Cerebellar cortex (tissue), 1 donor: Measurements from ENCODE around the gene STOML2.

Experiments
- DNase-seq: peaks from one replicate; pipeline ENCODE4 v3.0.0-alpha.2; 2015; ENCODE audit warnings: low spot score

The STOML2 gene

GRCh38 chr9:35072461-35073278, 30.3 kb downstream of the STOML2 start, which contains the start of gene VCP:
TSS of gene VCP (minus strand) at chr9:35072625. CDS start at chr9:35072353, 272 bp downstream.
- peak; percentile 100 for DNase-seq

- DNase-seq = peak; percentile 68
Measured at GRCh38 chr9:35071814-35072460, 31.0 kb downstream of the STOML2 start.

GRCh38 chr9:35070823-35071813, 31.8 kb downstream of the STOML2 start:
- no peak for DNase-seq

- no peak for DNase-seq
Measured at GRCh38 chr9:35069020-35069419, 33.9 kb downstream of the STOML2 start.

- no peak for DNase-seq
Measured at GRCh38 chr9:35067056-35067455, 35.9 kb downstream of the STOML2 start.

GRCh38 chr9:35060548-35061207, 42.3 kb downstream of the STOML2 start:
- DNase-seq = no peak

- DNase-seq = no peak
Measured at GRCh38 chr9:35059438-35059837, 43.5 kb downstream of the STOML2 start.

- no peak for DNase-seq
Measured at GRCh38 chr9:35057271-35057620, 45.7 kb downstream of the STOML2 start.

GRCh38 chr9:35056571-35057270, 46.2 kb downstream of the STOML2 start:
- no peak for DNase-seq

GRCh38 chr9:35054871-35055644, 47.9 kb downstream of the STOML2 start:
- no peak for DNase-seq

- no peak for DNase-seq
Measured at GRCh38 chr9:35054185-35054835, 48.6 kb downstream of the STOML2 start.

- peak; percentile 96 for DNase-seq
Measured at GRCh38 chr9:35051069-35051967, 51.6 kb downstream of the STOML2 start.
